ENCODE data around the gene ARHGAP36. TPM values are rescaled to one million over a fixed set of nuclear protein-coding genes. Genes with fewer than 3 reads are reported as not detected.

Gene ARHGAP36
- polyA plus RNA-seq, 1 donor from 2014 or later = 6.7 TPM

GRCh38 chrX:131072871-131073571 lies 14.9 kb downstream of the ARHGAP36 start:
- H3K36me3 ChIP-seq (ENCODE audit: insufficient read depth, low read length) = no peaks in the 10 kb centered on the region
- H3K9me3 ChIP-seq (ENCODE audit: low read length) = no peaks in the 10 kb centered on the region
- H3K27ac ChIP-seq (ENCODE audit: low read length) = no peak overlapping the region
- no peaks in the 10 kb centered on the region for H3K9me2 ChIP-seq (ENCODE audit: insufficient read depth, low read length)
- H4K20me1 ChIP-seq (ENCODE audit: insufficient read depth) = no peaks in the 10 kb centered on the region
- H3K27me3 ChIP-seq (ENCODE audit: insufficient read depth, low read depth, low read length) = peaks cover 25% of the 10 kb centered on the region
- no peak overlapping the region for H3K9ac ChIP-seq (ENCODE audit: low read length)
- TF ChIP-seq, protein P1, sequence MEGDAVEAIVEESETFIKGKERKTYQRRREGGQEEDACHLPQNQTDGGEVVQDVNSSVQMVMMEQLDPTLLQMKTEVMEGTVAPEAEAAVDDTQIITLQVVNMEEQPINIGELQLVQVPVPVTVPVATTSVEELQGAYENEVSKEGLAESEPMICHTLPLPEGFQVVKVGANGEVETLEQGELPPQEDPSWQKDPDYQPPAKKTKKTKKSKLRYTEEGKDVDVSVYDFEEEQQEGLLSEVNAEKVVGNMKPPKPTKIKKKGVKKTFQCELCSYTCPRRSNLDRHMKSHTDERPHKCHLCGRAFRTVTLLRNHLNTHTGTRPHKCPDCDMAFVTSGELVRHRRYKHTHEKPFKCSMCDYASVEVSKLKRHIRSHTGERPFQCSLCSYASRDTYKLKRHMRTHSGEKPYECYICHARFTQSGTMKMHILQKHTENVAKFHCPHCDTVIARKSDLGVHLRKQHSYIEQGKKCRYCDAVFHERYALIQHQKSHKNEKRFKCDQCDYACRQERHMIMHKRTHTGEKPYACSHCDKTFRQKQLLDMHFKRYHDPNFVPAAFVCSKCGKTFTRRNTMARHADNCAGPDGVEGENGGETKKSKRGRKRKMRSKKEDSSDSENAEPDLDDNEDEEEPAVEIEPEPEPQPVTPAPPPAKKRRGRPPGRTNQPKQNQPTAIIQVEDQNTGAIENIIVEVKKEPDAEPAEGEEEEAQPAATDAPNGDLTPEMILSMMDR (IDR thresholded peaks at IDR 0.05; ENCODE audit: poor library complexity, severe bottlenecking) = no peak
- no peak for TF ChIP-seq MXI1 (conservative IDR thresholded peaks at IDR 0.05; ENCODE audit: poor library complexity, severe bottlenecking)
- TF ChIP-seq TAF1 (IDR thresholded peaks at IDR 0.05; ENCODE audit: low read depth) = no peak
- TF ChIP-seq SMC3 (conservative IDR thresholded peaks at IDR 0.05; ENCODE audit: poor library complexity) = no peak
- TF ChIP-seq EP300 (conservative IDR thresholded peaks at IDR 0.05; ENCODE audit: poor library complexity, severe bottlenecking) = no peak
- TF ChIP-seq EZH2 (IDR thresholded peaks at IDR 0.05; ENCODE audit: borderline replicate concordance, insufficient read depth, low read length, poor library complexity, severe bottlenecking) = no peak
- TF ChIP-seq RAD21 (conservative IDR thresholded peaks at IDR 0.05) = no peak
- TF ChIP-seq REST (IDR thresholded peaks at IDR 0.05; ENCODE audit: borderline replicate concordance) = no peak
- TF ChIP-seq POLR2AphosphoS5 (IDR thresholded peaks at IDR 0.05) = no peak
- no peak overlapping the region for H3K4me3 ChIP-seq (ENCODE audit: low read length)
- H3F3A ChIP-seq (ENCODE audit: insufficient read depth, low read length, poor library complexity, severe bottlenecking) = no peaks in the 10 kb centered on the region
- no peaks in the 10 kb centered on the region for H3K79me2 ChIP-seq (replicated peaks; ENCODE audit: insufficient read depth, low read length)
- H3K4me2 ChIP-seq (ENCODE audit: low read length) = no peak overlapping the region
- no peak overlapping the region for H2AFZ ChIP-seq (ENCODE audit: low read depth, low read length)

DNA sequence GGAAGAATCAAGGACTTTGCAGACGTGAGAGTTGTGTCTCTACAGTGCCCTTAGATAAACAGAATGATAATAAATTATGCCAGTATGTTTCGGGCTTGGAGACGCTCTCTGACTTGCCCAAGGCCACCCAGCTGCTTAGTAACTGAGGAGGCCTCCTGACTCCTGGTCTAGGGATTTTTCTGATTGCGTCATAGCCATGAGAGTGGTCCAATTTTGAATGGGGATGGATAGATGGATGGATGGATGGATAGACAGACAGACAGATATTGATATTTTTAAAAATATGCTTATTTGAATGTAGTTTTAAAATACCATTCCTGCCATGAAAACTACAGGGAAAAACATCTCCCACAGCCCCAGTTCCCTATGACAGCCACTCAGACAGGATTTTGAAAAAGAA lies 15.5 kb downstream of the ARHGAP36 start:
- H3F3A ChIP-seq (ENCODE audit: insufficient read depth, low read length, poor library complexity, severe bottlenecking) = no peaks in the 10 kb centered on the region
- H3K9me3 ChIP-seq (ENCODE audit: low read length) = no peaks in the 10 kb centered on the region
- no peak overlapping the region for H3K9ac ChIP-seq (ENCODE audit: low read length)
- H3K4me2 ChIP-seq (ENCODE audit: low read length) = no peak overlapping the region
- H3K9me2 ChIP-seq (ENCODE audit: insufficient read depth, low read length) = no peaks in the 10 kb centered on the region
- H3K36me3 ChIP-seq (ENCODE audit: insufficient read depth, low read length) = no peaks in the 10 kb centered on the region
- H3K27ac ChIP-seq (ENCODE audit: low read length) = no peak overlapping the region
- no peak overlapping the region for H3K4me3 ChIP-seq (ENCODE audit: low read length)
- TF ChIP-seq MXI1 (conservative IDR thresholded peaks at IDR 0.05; ENCODE audit: poor library complexity, severe bottlenecking) = no peak
- no peak for TF ChIP-seq TAF1 (IDR thresholded peaks at IDR 0.05; ENCODE audit: low read depth)
- TF ChIP-seq REST (IDR thresholded peaks at IDR 0.05; ENCODE audit: borderline replicate concordance) = no peak
- no peak for TF ChIP-seq SMC3 (conservative IDR thresholded peaks at IDR 0.05; ENCODE audit: poor library complexity)
- no peak for TF ChIP-seq EP300 (conservative IDR thresholded peaks at IDR 0.05; ENCODE audit: poor library complexity, severe bottlenecking)
- TF ChIP-seq EZH2 (IDR thresholded peaks at IDR 0.05; ENCODE audit: borderline replicate concordance, insufficient read depth, low read length, poor library complexity, severe bottlenecking) = no peak
- TF ChIP-seq POLR2AphosphoS5 (IDR thresholded peaks at IDR 0.05) = no peak
- TF ChIP-seq, protein P1 (IDR thresholded peaks at IDR 0.05; ENCODE audit: poor library complexity, severe bottlenecking) = no peak
- TF ChIP-seq RAD21 (conservative IDR thresholded peaks at IDR 0.05) = no peak
- H3K79me2 ChIP-seq (replicated peaks; ENCODE audit: insufficient read depth, low read length) = no peaks in the 10 kb centered on the region
- H2AFZ ChIP-seq (ENCODE audit: low read depth, low read length) = no peak overlapping the region
- H4K20me1 ChIP-seq (ENCODE audit: insufficient read depth) = no peaks in the 10 kb centered on the region
- peaks cover 25% of the 10 kb centered on the region for H3K27me3 ChIP-seq (ENCODE audit: insufficient read depth, low read depth, low read length)

All from neural cell (in vitro differentiated cells).